Measurements from ENCODE around the gene KRT5. TPM values are rescaled to one million over a fixed set of nuclear protein-coding genes. Genes with fewer than 3 reads are reported as not detected.
"Not testable (repeated sequence)": the region's sequence is repeated elsewhere in the genome, so short reads cannot be mapped to it uniquely, and the experiment has no call there.

KRT5 gene
- total RNA-seq, 8 experiments from 2014 or later: 0.14 to 1.9 (median 0.38) TPM; not detected in 3

- Histone ChIP-seq H3K4me1 (replicated peaks in 1 of 2) (no peaks in the 10 kb centered on the region), H3K27ac (no peak overlapping the region), H3K4me3 (no peak overlapping the region)
- in situ Hi-C loops (cut with MboI; ENCODE audit: low pct_unique_long_range_greater_than_20kb in 2 of 9, low sequenced_read_pairs in 9 of 9, unreplicated experiment in 9 of 9): no loop called here
- no peak for ATAC-seq (replicated peaks in 6 of 8)
- 20 to 95% (median 80%) methylated on average over 1 to 6 of the region's 6 CpGs; no CpG with 5 or more reads in 1 of the 10 experiments for WGBS, 10 experiments
These were observed 6.5 kb downstream of the KRT5 start for GRCh38 chr12:52513736-52514135.

GRCh38 chr12:52508211-52508610 lies 12.0 kb downstream of the KRT5 start:
- WGBS, 10 experiments: 0 to 100% (median 57%) methylated on average over 1 to 5 of the region's 5 CpGs; no CpG with 5 or more reads in 1 of the 10 experiments
- no peak overlapping the region for H3K4me3 ChIP-seq
- in situ Hi-C loops (cut with MboI; ENCODE audit: low pct_unique_long_range_greater_than_20kb in 2 of 9, low sequenced_read_pairs in 9 of 9, unreplicated experiment in 9 of 9): no loop called here
- ATAC-seq (replicated peaks in 6 of 8): no peak
- no peak overlapping the region for H3K27ac ChIP-seq
- no peaks in the 10 kb centered on the region for H3K4me1 ChIP-seq (replicated peaks in 1 of 2)

GRCh38 chr12:52506858-52507715 lies 13.1 kb downstream of the KRT5 start:
- peak in 4 of 8 experiments; percentile 38 to 79 (median 72) for ATAC-seq (replicated peaks in 6 of 8)
- 0 to 50% (median 32%) methylated on average over 2 to 4 of the region's 4 CpGs; no CpG with 5 or more reads in 3 of the 10 experiments for WGBS, 10 experiments
- H3K4me3 ChIP-seq: no peak overlapping the region
- in situ Hi-C loops (cut with MboI; ENCODE audit: low pct_unique_long_range_greater_than_20kb in 2 of 9, low sequenced_read_pairs in 9 of 9, unreplicated experiment in 9 of 9): no loop called here
- H3K4me1 ChIP-seq (replicated peaks in 1 of 2): no peaks in the 10 kb centered on the region
- no peak overlapping the region for H3K27ac ChIP-seq

DNA sequence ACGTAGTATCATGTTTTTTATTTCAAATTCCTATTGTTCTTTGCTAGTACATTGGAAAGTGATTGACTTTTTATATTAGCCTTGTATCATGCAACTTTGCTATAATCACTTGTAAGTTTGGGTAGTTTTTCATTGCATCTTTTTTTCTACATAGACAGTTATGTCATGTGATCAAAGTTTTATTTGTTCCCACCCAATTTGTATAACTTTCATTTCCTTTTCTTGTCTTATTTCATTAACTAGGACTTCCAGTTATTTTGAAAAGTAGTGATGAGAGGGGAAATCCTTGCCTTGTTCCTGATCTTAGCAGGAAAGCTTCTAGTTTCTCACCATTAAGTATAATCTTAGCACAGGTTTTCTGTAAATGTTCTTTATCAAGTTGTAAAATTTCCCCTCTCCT lies 17.3 kb downstream of the KRT5 start:
- no peak for ATAC-seq (replicated peaks in 6 of 8)
- Histone ChIP-seq H3K27ac (no peak overlapping the region), H3K4me1 (replicated peaks in 1 of 2) (no peaks in the 10 kb centered on the region), H3K4me3 (no peak overlapping the region)
- WGBS, 10 experiments: 33 to 93% (median 65%) methylated on average over 1 of the region's 1 CpG; no CpG with 5 or more reads in 2 of the 10 experiments
- in situ Hi-C loops (cut with MboI; ENCODE audit: low pct_unique_long_range_greater_than_20kb in 2 of 9, low sequenced_read_pairs in 9 of 9, unreplicated experiment in 9 of 9): no loop called here

GRCh38 chr12:52501490-52501889 lies 18.7 kb downstream of the KRT5 start:
- in situ Hi-C loops (cut with MboI; ENCODE audit: low pct_unique_long_range_greater_than_20kb in 2 of 9, low sequenced_read_pairs in 9 of 9, unreplicated experiment in 9 of 9): no loop called here
- 29 to 92% (median 66%) methylated on average over 1 to 7 of the region's 7 CpGs; no CpG with 5 or more reads in 3 of the 10 experiments for WGBS, 10 experiments

GRCh38 chr12:52500574-52500973 lies 19.6 kb downstream of the KRT5 start:
- 58 to 93% (median 80%) methylated on average over 2 to 5 of the region's 6 CpGs; no CpG with 5 or more reads in 1 of the 10 experiments for WGBS, 10 experiments
- in situ Hi-C loops (cut with MboI; ENCODE audit: low pct_unique_long_range_greater_than_20kb in 2 of 9, low sequenced_read_pairs in 9 of 9, unreplicated experiment in 9 of 9); H3K27ac ChIP-seq; H3K4me3 ChIP-seq; H3K4me1 ChIP-seq (replicated peaks in 1 of 2); ATAC-seq (replicated peaks in 6 of 8): not testable (repeated sequence)

More at GRCh38 chr12:52501490-52501889, 18.7 kb downstream of the KRT5 start:
- Histone ChIP-seq H3K27ac (no peak overlapping the region), H3K4me1 (replicated peaks in 1 of 2) (no peaks in the 10 kb centered on the region), H3K4me3 (no peak overlapping the region)
- no peak for ATAC-seq (replicated peaks in 6 of 8)

DNA sequence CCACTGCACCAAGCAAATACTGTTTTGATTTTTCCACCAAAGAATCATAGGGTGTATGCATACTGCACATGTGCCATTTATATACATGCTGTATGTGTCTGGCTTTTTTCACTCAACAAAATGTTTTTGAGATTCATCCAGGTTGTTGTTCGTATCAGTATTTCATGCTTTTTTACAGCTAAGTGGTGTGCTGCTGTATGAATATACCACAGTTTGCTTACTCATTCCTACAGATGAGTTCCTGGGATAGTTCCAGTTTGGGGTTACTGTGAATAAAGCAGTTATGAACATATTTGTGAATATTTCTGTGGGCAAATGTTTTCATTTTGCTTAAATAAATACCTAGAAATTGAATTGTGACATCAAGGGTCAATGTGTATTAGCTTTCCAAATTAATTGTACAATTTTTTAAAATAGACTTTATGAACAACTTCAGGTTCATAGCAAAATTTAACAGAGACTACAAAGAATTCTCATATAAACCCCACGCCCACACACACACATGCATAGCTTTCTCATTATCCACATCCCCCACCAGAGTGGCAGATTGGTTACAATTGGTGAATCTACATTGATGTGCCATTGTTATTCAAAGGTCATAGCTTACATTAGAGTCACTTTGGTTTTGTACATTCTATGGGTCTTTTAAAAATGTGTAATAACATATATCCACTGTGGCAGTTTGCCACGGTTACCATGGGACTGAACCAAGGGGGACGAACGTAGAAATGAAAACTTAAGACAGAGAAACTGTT lies 20.2 kb downstream of the KRT5 start:
- in situ Hi-C loops (cut with MboI; ENCODE audit: low pct_unique_long_range_greater_than_20kb in 2 of 9, low sequenced_read_pairs in 9 of 9, unreplicated experiment in 9 of 9): no loop called here

GRCh38 chr12:52498946-52499345 lies 21.2 kb downstream of the KRT5 start:
- no peaks in the 10 kb centered on the region for H3K4me1 ChIP-seq (replicated peaks in 1 of 2)
- 0 to 100% (median 39%) methylated on average over 1 of the region's 1 CpG; no CpG with 5 or more reads in 4 of the 10 experiments for WGBS, 10 experiments
- in situ Hi-C loops (cut with MboI; ENCODE audit: low pct_unique_long_range_greater_than_20kb in 2 of 9, low sequenced_read_pairs in 9 of 9, unreplicated experiment in 9 of 9): no loop called here
- no peak for ATAC-seq (replicated peaks in 6 of 8)
- no peak overlapping the region for H3K4me3 ChIP-seq
- no peak overlapping the region for H3K27ac ChIP-seq

More for the DNA sequence above, 20.2 kb downstream of the KRT5 start:
- no peak for ATAC-seq (replicated peaks in 6 of 8)
- Histone ChIP-seq H3K4me1 (replicated peaks in 1 of 2) (no peaks in the 10 kb centered on the region), H3K4me3 (no peak overlapping the region), H3K27ac (no peak overlapping the region)
- 24 to 95% (median 67%) methylated on average over 2 to 5 of the region's 5 CpGs; no CpG with 5 or more reads in 1 of the 10 experiments for WGBS, 10 experiments

GRCh38 chr12:52497975-52498374 lies 22.2 kb downstream of the KRT5 start:
- no peak for ATAC-seq (replicated peaks in 6 of 8)
- 56 to 98% (median 80%) methylated on average over 1 to 7 of the region's 7 CpGs; no CpG with 5 or more reads in 1 of the 10 experiments for WGBS, 10 experiments
- Histone ChIP-seq H3K27ac (no peak overlapping the region), H3K4me3 (no peak overlapping the region), H3K4me1 (replicated peaks in 1 of 2) (no peaks in the 10 kb centered on the region)
- in situ Hi-C loops (cut with MboI; ENCODE audit: low pct_unique_long_range_greater_than_20kb in 2 of 9, low sequenced_read_pairs in 9 of 9, unreplicated experiment in 9 of 9): no loop called here

DNA sequence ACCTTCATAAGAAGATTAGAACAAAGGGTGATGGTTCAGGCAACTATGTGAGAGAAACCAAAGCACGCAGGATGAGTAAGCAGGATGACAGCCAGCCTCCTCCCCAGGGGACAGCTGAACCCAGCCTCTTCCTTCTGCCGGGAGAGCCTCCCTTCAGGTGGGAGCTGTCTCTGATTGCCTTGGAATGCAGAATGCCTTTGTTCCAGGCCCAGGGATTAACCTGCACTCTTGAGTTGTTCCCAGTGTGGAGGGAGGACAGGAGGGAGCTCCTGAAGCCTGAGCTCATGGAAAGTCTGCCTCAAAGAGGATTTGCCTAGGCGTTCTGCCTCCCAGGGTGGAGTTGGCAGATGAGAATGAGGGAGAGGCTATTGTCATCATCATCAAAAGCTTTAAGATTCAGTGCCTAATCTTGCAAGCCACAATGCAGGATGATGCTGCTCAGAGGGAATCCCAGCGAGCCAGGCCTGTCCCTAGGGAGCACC lies 23.6 kb downstream of the KRT5 start:
- no peaks in the 10 kb centered on the region for H3K4me1 ChIP-seq (replicated peaks in 1 of 2)
- no peak overlapping the region for H3K27ac ChIP-seq
- in situ Hi-C loops (cut with MboI; ENCODE audit: low pct_unique_long_range_greater_than_20kb in 2 of 9, low sequenced_read_pairs in 9 of 9, unreplicated experiment in 9 of 9): no loop called here
- ATAC-seq (replicated peaks in 6 of 8): peak in 3 of 8 experiments; percentile 16 to 62 (median 55)
- H3K4me3 ChIP-seq: no peak overlapping the region
- WGBS, 10 experiments: 0 to 70% (median 30%) methylated on average over 1 to 2 of the region's 4 CpGs; no CpG with 5 or more reads in 2 of the 10 experiments

GRCh38 chr12:52496054-52496453 lies 24.1 kb downstream of the KRT5 start:
- WGBS, 10 experiments: 10 to 100% (median 86%) methylated on average over 1 to 2 of the region's 2 CpGs; no CpG with 5 or more reads in 5 of the 10 experiments
- no peak overlapping the region for H3K4me3 ChIP-seq
- no peak overlapping the region for H3K27ac ChIP-seq
- in situ Hi-C loops (cut with MboI; ENCODE audit: low pct_unique_long_range_greater_than_20kb in 2 of 9, low sequenced_read_pairs in 9 of 9, unreplicated experiment in 9 of 9): no loop called here
- H3K4me1 ChIP-seq (replicated peaks in 1 of 2): no peaks in the 10 kb centered on the region
- ATAC-seq (replicated peaks in 6 of 8): peak in 1 of 8 experiments; percentile 6

DNA sequence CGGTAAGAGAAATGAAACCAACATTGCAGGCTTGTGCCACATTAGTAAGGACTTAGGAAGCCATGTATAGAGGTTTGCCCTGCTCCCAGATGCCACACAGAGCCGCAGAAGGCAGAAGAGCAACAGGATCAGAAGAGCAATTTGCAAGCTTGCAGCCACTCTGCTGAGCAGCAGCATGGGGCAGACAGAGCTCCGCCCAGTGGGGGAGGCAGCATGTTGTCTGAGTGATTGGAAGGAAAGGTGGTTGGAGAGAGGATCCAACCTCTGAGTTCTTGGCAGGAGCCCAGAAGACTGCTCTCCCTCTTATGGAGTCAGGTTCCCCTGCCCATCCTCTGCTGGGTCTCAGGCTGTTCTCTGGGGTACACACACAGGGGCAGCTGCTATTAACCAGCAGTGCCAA lies 24.8 kb downstream of the KRT5 start:
- Histone ChIP-seq H3K4me1 (replicated peaks in 1 of 2) (no peaks in the 10 kb centered on the region), H3K4me3 (no peak overlapping the region), H3K27ac (no peak overlapping the region)
- in situ Hi-C loops (cut with MboI; ENCODE audit: low pct_unique_long_range_greater_than_20kb in 2 of 9, low sequenced_read_pairs in 9 of 9, unreplicated experiment in 9 of 9): no loop called here
- peak in 4 of 8 experiments; percentile 27 to 69 (median 44) for ATAC-seq (replicated peaks in 6 of 8)
- 7 to 50% (median 40%) methylated on average over 1 to 3 of the region's 3 CpGs; no CpG with 5 or more reads in 2 of the 10 experiments for whole genome bisulfite sequencing, 10 experiments

DNA sequence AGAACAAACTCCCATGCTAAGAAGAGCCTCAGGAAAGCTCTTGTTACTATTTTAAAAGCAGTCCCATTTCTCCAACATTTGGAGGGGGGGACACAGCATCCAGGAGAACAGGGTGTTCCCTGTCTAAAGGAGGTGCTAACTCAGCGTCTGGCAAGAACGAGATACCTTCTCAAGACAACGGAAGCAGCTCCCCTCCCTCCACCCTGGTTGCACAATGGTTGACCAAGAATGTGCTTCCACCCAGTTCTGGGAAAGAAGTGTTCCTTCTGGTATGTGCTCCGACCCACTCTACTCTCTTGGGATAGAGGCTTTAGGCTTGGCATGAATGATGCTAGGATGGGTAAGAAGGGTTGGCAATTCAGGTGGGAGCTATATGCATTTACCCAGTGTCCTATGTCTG lies 25.7 kb downstream of the KRT5 start:
- in situ Hi-C loops (cut with MboI; ENCODE audit: low pct_unique_long_range_greater_than_20kb in 2 of 9, low sequenced_read_pairs in 9 of 9, unreplicated experiment in 9 of 9): no loop called here
- Histone ChIP-seq H3K4me1 (replicated peaks in 1 of 2) (no peaks in the 10 kb centered on the region), H3K4me3 (no peak overlapping the region), H3K27ac (no peak overlapping the region)
- ATAC-seq (replicated peaks in 6 of 8): peak in 3 of 8 experiments; percentile 29 to 57 (median 54)
- 33 to 100% (median 68%) methylated on average over 1 to 3 of the region's 4 CpGs; no CpG with 5 or more reads in 7 of the 10 experiments for WGBS, 10 experiments
